Right lobe of liver (tissue), 4 donors: ENCODE data around the gene PDE7B.

Source experiments
- CTCF ChIP-seq, 4 donors: fragments of 200-600 bp in 3 of 4; fragments of 450-650 bp in 1 of 4; IDR thresholded peaks; one replicate each; pipeline versions ENCODE4 v1.5.1 to v1.8.0; 2016 to 2022; ENCODE audit warnings: antibody characterized with exemption in 4 of 4, mild to moderate bottlenecking in 2 of 4
- POLR2A ChIP-seq: fragments of 450-650 bp; IDR thresholded peaks from one replicate; pipeline ENCODE4 v1.6.1; 2017; ENCODE audit warnings: antibody characterized with exemption, mild to moderate bottlenecking
- donor health status: DM: no; HTN: no; CAD: no.
- donor health status: DM: no; HTN: no; CAD: no.
- donor health status: DM: no; HTN: yes; CAD: no.

- TF ChIP-seq CTCF (IDR thresholded peaks at IDR 0.05) = no peak
- no peak for TF ChIP-seq POLR2A
These were observed 160.0 kb downstream of the PDE7B start for GRCh38 chr6:136011475-136011874.
